OCI-LY7 (cell line): ENCODE measurements around the gene TRERF1.

Experiments used
- EZH2phosphoT487 ChIP-seq: fragments of 200-600 bp; sonication (generic); IDR thresholded peaks from 2 replicates; pipeline ENCODE4 v1.6.1; 2018; ENCODE audit warnings: low read depth, borderline replicate concordance, mild to moderate bottlenecking, mixed run types, antibody characterized with exemption, low read length, moderate library complexity, mixed read lengths
- TF ChIP-seq, protein P1 (sequence below): fragments of 200-600 bp; sonication (generic); conservative IDR thresholded peaks from 2 replicates; pipeline ENCODE4 v1.5.1; 2014; ENCODE audit warnings: mild to moderate bottlenecking, antibody characterized with exemption, low read length, moderate library complexity, mixed read lengths

DNA sequence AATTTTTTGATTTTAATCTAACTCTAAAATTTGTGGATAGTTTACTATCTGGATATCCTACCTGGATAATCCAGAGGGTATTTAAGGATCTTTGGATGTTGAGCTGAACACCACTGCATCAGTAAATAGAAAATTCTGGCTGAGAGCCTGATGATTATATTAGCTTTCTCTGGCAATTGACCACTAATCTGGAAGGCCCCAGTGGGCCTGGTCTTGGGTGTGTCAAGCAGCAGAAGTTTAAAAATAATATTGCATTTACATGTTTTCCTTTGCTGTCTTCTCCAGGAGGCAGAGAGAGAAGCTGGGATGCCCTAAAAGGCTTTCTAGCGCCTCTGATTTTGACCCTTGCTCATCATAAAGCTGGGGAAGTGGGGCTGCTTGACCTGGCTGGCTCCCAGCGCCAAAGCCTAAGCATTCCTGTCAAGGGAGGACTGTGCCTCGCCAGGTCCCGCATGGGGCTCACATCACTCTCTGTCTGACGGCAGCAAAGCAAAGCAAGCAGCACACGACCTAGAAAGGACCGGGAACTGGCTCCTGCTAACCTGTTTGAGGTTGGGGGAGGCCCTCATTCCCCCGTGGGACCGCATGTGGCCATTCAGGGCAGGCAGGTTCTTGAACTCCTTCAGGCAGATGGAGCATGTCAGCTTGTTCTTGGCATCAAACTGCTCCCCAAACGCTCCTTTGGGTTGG is 187.4 kb downstream of the TRERF1 start:
- TF ChIP-seq, protein P1, sequence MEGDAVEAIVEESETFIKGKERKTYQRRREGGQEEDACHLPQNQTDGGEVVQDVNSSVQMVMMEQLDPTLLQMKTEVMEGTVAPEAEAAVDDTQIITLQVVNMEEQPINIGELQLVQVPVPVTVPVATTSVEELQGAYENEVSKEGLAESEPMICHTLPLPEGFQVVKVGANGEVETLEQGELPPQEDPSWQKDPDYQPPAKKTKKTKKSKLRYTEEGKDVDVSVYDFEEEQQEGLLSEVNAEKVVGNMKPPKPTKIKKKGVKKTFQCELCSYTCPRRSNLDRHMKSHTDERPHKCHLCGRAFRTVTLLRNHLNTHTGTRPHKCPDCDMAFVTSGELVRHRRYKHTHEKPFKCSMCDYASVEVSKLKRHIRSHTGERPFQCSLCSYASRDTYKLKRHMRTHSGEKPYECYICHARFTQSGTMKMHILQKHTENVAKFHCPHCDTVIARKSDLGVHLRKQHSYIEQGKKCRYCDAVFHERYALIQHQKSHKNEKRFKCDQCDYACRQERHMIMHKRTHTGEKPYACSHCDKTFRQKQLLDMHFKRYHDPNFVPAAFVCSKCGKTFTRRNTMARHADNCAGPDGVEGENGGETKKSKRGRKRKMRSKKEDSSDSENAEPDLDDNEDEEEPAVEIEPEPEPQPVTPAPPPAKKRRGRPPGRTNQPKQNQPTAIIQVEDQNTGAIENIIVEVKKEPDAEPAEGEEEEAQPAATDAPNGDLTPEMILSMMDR, result no peak
- no peak for TF ChIP-seq EZH2phosphoT487
